LNCaP clone FGC (cell line): ENCODE results near the gene KIDINS220.

Experiments used
- DNase-seq: peaks from one replicate; pipeline ENCODE4 v3.0.0-alpha.2; 2011; ENCODE audit warnings: low read depth
- H3K4me3 ChIP-seq: 2 replicates; pipeline ENCODE4 v1.5.1; 2011; ENCODE audit warnings: mild to moderate bottlenecking, low read depth, low read length, control low read depth
- CTCF ChIP-seq: IDR thresholded peaks from 2 replicates; pipeline ENCODE4 v1.5.1; 2012; ENCODE audit warnings: mild to moderate bottlenecking; ENCODE audit not compliant: control insufficient read depth, insufficient read depth; ENCODE audit errors: extremely low read depth

The KIDINS220 gene

GRCh38 chr2:8709611-8710010, 127.8 kb downstream of the KIDINS220 start:
- H3K4me3 ChIP-seq: no peak overlapping the region
- no peak for DNase-seq
- TF ChIP-seq CTCF: no peak

GRCh38 chr2:8704906-8705305, 132.5 kb downstream of the KIDINS220 start:
- no peak overlapping the region for H3K4me3 ChIP-seq
- DNase-seq: no peak
- no peak for TF ChIP-seq CTCF

GRCh38 chr2:8701681-8702379, 135.6 kb downstream of the KIDINS220 start:
- DNase-seq: no peak
- no peak overlapping the region for H3K4me3 ChIP-seq
- TF ChIP-seq CTCF: no peak

GRCh38 chr2:8699839-8700238, 137.6 kb downstream of the KIDINS220 start:
- no peak for DNase-seq
- no peak for TF ChIP-seq CTCF
- H3K4me3 ChIP-seq: no peak overlapping the region

- no peak for DNase-seq
- no peak for TF ChIP-seq CTCF
- H3K4me3 ChIP-seq: no peak overlapping the region
These were observed 140.2 kb downstream of the KIDINS220 start for GRCh38 chr2:8697190-8697589.

- no peak overlapping the region for H3K4me3 ChIP-seq
- no peak for DNase-seq
- TF ChIP-seq CTCF: no peak
These were observed 142.7 kb downstream of the KIDINS220 start for GRCh38 chr2:8694737-8695136.
